22Rv1 (cell line): Measurements from ENCODE around the gene GRN.

Experiments used
- CTCF ChIP-seq: fragments of 450-650 bp; IDR thresholded peaks from 2 replicates; pipeline ENCODE4 v1.5.1; 2017; ENCODE audit warnings: mild to moderate bottlenecking
- ZFX ChIP-seq: fragments of 450-650 bp; IDR thresholded peaks from 2 replicates; pipeline ENCODE4 v1.6.1; 2017; ENCODE audit warnings: antibody characterized with exemption, borderline replicate concordance

GRCh38 chr17:44375196-44376017, 30.3 kb downstream of the GRN start:
- TF ChIP-seq CTCF (no peak), ZFX (no peak)
